Loucy (cell line): ENCODE results near the gene EML2.

Source experiments
- EZH2phosphoT487 ChIP-seq: fragments of 200-600 bp; IDR thresholded peaks from 2 replicates; pipeline ENCODE4 v1.6.1; 2018; ENCODE audit warnings: antibody characterized with exemption, mild to moderate bottlenecking, moderate library complexity, borderline replicate concordance
- TF ChIP-seq, protein P1 (sequence below): fragments of 200-600 bp; sonication (generic); conservative IDR thresholded peaks from 2 replicates; pipeline ENCODE4 v1.5.1; 2014; ENCODE audit warnings: mild to moderate bottlenecking, antibody characterized with exemption, low read length

DNA sequence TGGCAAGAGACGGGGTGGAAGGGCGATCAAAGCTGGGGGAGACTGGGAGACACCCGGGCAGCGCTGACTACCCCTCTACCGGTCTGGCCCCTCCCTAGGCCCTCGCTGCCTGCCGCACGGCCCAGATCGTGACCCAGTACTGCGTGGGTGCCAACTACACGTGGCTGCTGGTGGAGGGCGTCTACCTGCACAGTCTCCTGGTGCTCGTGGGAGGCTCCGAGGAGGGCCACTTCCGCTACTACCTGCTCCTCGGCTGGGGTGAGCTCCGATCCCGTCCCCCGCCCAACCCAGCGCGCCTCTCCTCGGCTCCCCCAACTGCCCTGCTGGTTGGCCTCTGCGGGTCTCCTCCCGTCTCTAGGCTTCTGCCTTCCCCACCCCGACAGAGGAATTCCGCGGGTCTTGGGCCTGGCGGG is 37.7 kb upstream of the EML2 start:
- TF ChIP-seq, protein P1, sequence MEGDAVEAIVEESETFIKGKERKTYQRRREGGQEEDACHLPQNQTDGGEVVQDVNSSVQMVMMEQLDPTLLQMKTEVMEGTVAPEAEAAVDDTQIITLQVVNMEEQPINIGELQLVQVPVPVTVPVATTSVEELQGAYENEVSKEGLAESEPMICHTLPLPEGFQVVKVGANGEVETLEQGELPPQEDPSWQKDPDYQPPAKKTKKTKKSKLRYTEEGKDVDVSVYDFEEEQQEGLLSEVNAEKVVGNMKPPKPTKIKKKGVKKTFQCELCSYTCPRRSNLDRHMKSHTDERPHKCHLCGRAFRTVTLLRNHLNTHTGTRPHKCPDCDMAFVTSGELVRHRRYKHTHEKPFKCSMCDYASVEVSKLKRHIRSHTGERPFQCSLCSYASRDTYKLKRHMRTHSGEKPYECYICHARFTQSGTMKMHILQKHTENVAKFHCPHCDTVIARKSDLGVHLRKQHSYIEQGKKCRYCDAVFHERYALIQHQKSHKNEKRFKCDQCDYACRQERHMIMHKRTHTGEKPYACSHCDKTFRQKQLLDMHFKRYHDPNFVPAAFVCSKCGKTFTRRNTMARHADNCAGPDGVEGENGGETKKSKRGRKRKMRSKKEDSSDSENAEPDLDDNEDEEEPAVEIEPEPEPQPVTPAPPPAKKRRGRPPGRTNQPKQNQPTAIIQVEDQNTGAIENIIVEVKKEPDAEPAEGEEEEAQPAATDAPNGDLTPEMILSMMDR, result no peak
- TF ChIP-seq EZH2phosphoT487, result no peak
